Astrocyte (in vitro differentiated cells and primary cell): Measurements from ENCODE around the gene CNIH3. TPM values are rescaled to one million over a fixed set of nuclear protein-coding genes. Genes with fewer than 3 reads are reported as not detected.
A peak's percentile ranks its signal among the peaks of the same experiment; 100 is the strongest.

Experiments used
- DNase-seq: peaks from one replicate; pipeline ENCODE4 v3.0.0-alpha.2; 2010; ENCODE audit warnings: low read depth
- FAIRE-seq: peaks from 2 replicates; lab custom pipeline; 2011; peaks lifted over from hg19 to GRCh38; lab: Jason Lieb, UNC
- H2AFZ ChIP-seq: 2 replicates; pipeline ENCODE4 v1.6.0; 2012; ENCODE audit warnings: low read depth, low read length, inconsistent platforms
- H3K27ac ChIP-seq: 2 replicates; pipeline ENCODE4 v1.5.1; 2011; ENCODE audit warnings: low read depth, low read length, inconsistent platforms
- H3K27me3 ChIP-seq: 2 replicates; pipeline ENCODE4 v1.6.0; 2011; ENCODE audit warnings: low read length, inconsistent platforms; ENCODE audit not compliant: insufficient read depth
- H3K36me3 ChIP-seq: 2 replicates; pipeline ENCODE4 v1.5.1; 2011; ENCODE audit warnings: low read length, inconsistent platforms; ENCODE audit not compliant: insufficient read depth
- H3K4me1 ChIP-seq: 2 replicates; pipeline ENCODE4 v1.5.1; 2011; ENCODE audit warnings: low read length, inconsistent platforms; ENCODE audit not compliant: insufficient read depth
- H3K4me2 ChIP-seq: 2 replicates; pipeline ENCODE4 v1.6.0; 2012; ENCODE audit warnings: low read length, inconsistent platforms
- H3K4me3 ChIP-seq: 2 replicates; pipeline ENCODE4 v1.5.1; 2011; ENCODE audit warnings: low read depth, mild to moderate bottlenecking, low read length, inconsistent platforms; ENCODE audit not compliant: insufficient read depth
- H3K79me2 ChIP-seq: 2 replicates; pipeline ENCODE4 v1.6.0; 2012; ENCODE audit warnings: mild to moderate bottlenecking, low read length, inconsistent platforms; ENCODE audit not compliant: insufficient read depth
- H3K9ac ChIP-seq: 2 replicates; pipeline ENCODE4 v1.6.0; 2012; ENCODE audit warnings: mild to moderate bottlenecking, low read length, inconsistent platforms
- H3K9me3 ChIP-seq: 2 replicates; pipeline ENCODE4 v1.5.1; 2012; ENCODE audit warnings: low read depth, mild to moderate bottlenecking, low read length, inconsistent platforms; ENCODE audit not compliant: insufficient read depth
- H4K20me1 ChIP-seq: 2 replicates; pipeline ENCODE4 v1.6.0; 2012; ENCODE audit warnings: low read length, inconsistent platforms; ENCODE audit not compliant: insufficient read depth
- H3K27ac Mint-ChIP-seq: one replicate; pipeline ENCODE4 v1.8.0; 2021; ENCODE audit warnings: mild to moderate bottlenecking, mixed read lengths; ENCODE audit not compliant: unreplicated experiment
- H3K27me3 Mint-ChIP-seq: one replicate; pipeline ENCODE4 v1.8.0; 2021; ENCODE audit warnings: low read depth, mixed read lengths; ENCODE audit not compliant: unreplicated experiment
- H3K36me3 Mint-ChIP-seq: one replicate; pipeline ENCODE4 v1.8.0; 2021; ENCODE audit warnings: low read depth, mixed read lengths; ENCODE audit not compliant: unreplicated experiment
- H3K4me1 Mint-ChIP-seq: one replicate; pipeline ENCODE4 v1.8.0; 2021; ENCODE audit warnings: low read depth, mixed read lengths; ENCODE audit not compliant: unreplicated experiment
- H3K4me3 Mint-ChIP-seq: one replicate; pipeline ENCODE4 v1.8.0; 2021; ENCODE audit warnings: mild to moderate bottlenecking, moderate library complexity, mixed read lengths; ENCODE audit not compliant: unreplicated experiment
- H3K9me3 Mint-ChIP-seq: one replicate; pipeline ENCODE4 v1.8.0; 2021; ENCODE audit warnings: mild to moderate bottlenecking, mixed read lengths; ENCODE audit not compliant: unreplicated experiment
- EZH2 ChIP-seq: IDR thresholded peaks from 2 replicates; pipeline ENCODE4 v1.6.1; 2012; ENCODE audit warnings: mild to moderate bottlenecking, low read length, inconsistent platforms; ENCODE audit not compliant: insufficient read depth
- total RNA-seq: library from RNA; stranded (reverse); gene quantifications from 2 replicates; pipeline ENCODE4 v1.2.1, GENCODE V29; 2021
- TF ChIP-seq, protein P1 (sequence below): IDR thresholded peaks from 2 replicates; pipeline ENCODE4 v1.5.1; 2011; ENCODE audit warnings: low read depth, mild to moderate bottlenecking, inconsistent platforms, low read length, moderate library complexity; ENCODE audit not compliant: insufficient read depth

The CNIH3 gene
- total RNA-seq, 1 donor from 2014 or later = 7.7 TPM

DNA sequence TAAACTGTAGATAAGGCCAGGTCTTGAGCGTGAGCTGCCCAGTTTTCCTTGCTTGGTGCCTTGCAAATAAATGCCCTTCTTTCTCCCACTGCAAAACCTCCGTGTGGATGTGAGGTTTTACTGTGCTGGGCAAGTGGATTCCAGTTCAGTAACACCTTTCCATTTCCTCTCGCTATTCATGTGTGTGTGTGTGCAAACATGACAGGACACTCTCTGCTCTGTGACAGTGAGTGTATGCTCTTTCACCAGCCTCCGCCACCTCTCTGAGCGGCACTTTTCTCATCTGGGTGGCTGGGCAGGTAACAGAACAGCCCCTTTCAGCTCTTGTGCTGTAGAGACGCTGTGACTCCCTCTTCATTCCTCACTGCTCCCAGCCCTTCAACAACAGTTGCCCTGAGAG, 23.9 kb downstream of the CNIH3 start:
- Mint-ChIP-seq H3K27ac (peak overlapping the region; percentile 10), H3K4me3 (no peak overlapping the region), H3K4me1 (peaks cover 27% of the 10 kb centered on the region), H3K36me3 (no peaks in the 10 kb centered on the region), H3K27me3 (peaks cover 2% of the 10 kb centered on the region), H3K9me3 (no peaks in the 10 kb centered on the region)
- H3K27ac ChIP-seq = no peak overlapping the region
- no peak overlapping the region for H2AFZ ChIP-seq
- no peak overlapping the region for H3K4me3 ChIP-seq
- H3K4me2 ChIP-seq = peak overlapping the region; percentile 3
- peaks cover 22% of the 10 kb centered on the region for H4K20me1 ChIP-seq
- FAIRE-seq (no peak), DNase-seq (no peak)
- no peak overlapping the region for H3K9ac ChIP-seq
- peaks cover 67% of the 10 kb centered on the region for H3K4me1 ChIP-seq
- H3K36me3 ChIP-seq = no peaks in the 10 kb centered on the region
- peaks cover 85% of the 10 kb centered on the region for H3K79me2 ChIP-seq
- no peaks in the 10 kb centered on the region for H3K9me3 ChIP-seq
- no peak for TF ChIP-seq EZH2
- TF ChIP-seq, protein P1, sequence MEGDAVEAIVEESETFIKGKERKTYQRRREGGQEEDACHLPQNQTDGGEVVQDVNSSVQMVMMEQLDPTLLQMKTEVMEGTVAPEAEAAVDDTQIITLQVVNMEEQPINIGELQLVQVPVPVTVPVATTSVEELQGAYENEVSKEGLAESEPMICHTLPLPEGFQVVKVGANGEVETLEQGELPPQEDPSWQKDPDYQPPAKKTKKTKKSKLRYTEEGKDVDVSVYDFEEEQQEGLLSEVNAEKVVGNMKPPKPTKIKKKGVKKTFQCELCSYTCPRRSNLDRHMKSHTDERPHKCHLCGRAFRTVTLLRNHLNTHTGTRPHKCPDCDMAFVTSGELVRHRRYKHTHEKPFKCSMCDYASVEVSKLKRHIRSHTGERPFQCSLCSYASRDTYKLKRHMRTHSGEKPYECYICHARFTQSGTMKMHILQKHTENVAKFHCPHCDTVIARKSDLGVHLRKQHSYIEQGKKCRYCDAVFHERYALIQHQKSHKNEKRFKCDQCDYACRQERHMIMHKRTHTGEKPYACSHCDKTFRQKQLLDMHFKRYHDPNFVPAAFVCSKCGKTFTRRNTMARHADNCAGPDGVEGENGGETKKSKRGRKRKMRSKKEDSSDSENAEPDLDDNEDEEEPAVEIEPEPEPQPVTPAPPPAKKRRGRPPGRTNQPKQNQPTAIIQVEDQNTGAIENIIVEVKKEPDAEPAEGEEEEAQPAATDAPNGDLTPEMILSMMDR = no peak
- H3K27me3 ChIP-seq = no peaks in the 10 kb centered on the region

DNA sequence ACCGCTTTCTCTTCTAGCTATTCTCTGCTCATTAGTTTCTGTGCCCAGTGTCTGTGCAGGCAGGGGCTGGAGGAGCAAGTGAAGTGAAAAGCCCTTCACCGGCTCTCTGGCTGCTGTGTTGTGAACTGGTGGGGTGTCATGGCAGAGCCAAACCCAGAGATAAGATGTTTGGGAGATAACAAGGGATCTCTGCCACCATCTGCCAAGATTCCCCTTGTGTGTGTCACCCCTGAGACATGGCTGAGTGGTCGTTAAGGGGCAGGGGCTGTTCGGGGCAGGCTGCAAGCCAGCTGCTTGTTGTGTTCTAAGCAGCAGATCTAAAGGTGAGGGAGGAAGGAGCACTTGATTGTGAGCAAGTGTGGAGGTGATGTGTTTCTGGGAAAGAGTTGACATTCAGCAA, 24.5 kb downstream of the CNIH3 start:
- peaks cover 88% of the 10 kb centered on the region for H3K79me2 ChIP-seq
- H3K36me3 ChIP-seq = no peaks in the 10 kb centered on the region
- peaks cover 21% of the 10 kb centered on the region for H3K4me1 Mint-ChIP-seq
- H3K4me2 ChIP-seq = peak overlapping the region; percentile 3
- no peak for TF ChIP-seq EZH2
- TF ChIP-seq, protein P1 = no peak
- no peak for FAIRE-seq
- no peaks in the 10 kb centered on the region for H3K36me3 Mint-ChIP-seq
- no peak overlapping the region for H3K9ac ChIP-seq
- no peaks in the 10 kb centered on the region for H3K9me3 ChIP-seq
- no peak overlapping the region for H2AFZ ChIP-seq
- no peaks in the 10 kb centered on the region for H3K9me3 Mint-ChIP-seq
- H3K27me3 ChIP-seq = no peaks in the 10 kb centered on the region
- peaks cover 28% of the 10 kb centered on the region for H4K20me1 ChIP-seq
- no peak overlapping the region for H3K27ac ChIP-seq
- no peak overlapping the region for H3K27ac Mint-ChIP-seq
- no peak for DNase-seq
- peaks cover 62% of the 10 kb centered on the region for H3K4me1 ChIP-seq
- no peak overlapping the region for H3K4me3 Mint-ChIP-seq
- peaks cover 2% of the 10 kb centered on the region for H3K27me3 Mint-ChIP-seq
- H3K4me3 ChIP-seq = no peak overlapping the region

- no peak overlapping the region for H3K27ac Mint-ChIP-seq
- H3K36me3 Mint-ChIP-seq = no peaks in the 10 kb centered on the region
- H3K4me1 Mint-ChIP-seq = peaks cover 21% of the 10 kb centered on the region
- FAIRE-seq (no peak), DNase-seq (no peak)
- Histone ChIP-seq H3K9me3 (no peaks in the 10 kb centered on the region), H2AFZ (no peak overlapping the region), H3K27ac (no peak overlapping the region), H3K4me2 (peak overlapping the region; percentile 3), H3K4me1 (peaks cover 57% of the 10 kb centered on the region), H3K9ac (no peak overlapping the region), H3K36me3 (no peaks in the 10 kb centered on the region), H3K79me2 (peaks cover 88% of the 10 kb centered on the region), H3K27me3 (no peaks in the 10 kb centered on the region), H3K4me3 (no peak overlapping the region), H4K20me1 (peaks cover 32% of the 10 kb centered on the region)
- H3K4me3 Mint-ChIP-seq = no peak overlapping the region
- H3K9me3 Mint-ChIP-seq = no peaks in the 10 kb centered on the region
- TF ChIP-seq EZH2 = no peak
- TF ChIP-seq, protein P1 = no peak
- H3K27me3 Mint-ChIP-seq = peaks cover 2% of the 10 kb centered on the region
Measured at GRCh38 chr1:224641030-224641429, 24.9 kb downstream of the CNIH3 start.
